Measurements from ENCODE around the gene EPHB2. TPM values are rescaled to one million over a fixed set of nuclear protein-coding genes. Genes with fewer than 3 reads are reported as not detected.

Gene EPHB2
- total RNA-seq, 1 donor from 2014 or later: 40.3 TPM

DNA sequence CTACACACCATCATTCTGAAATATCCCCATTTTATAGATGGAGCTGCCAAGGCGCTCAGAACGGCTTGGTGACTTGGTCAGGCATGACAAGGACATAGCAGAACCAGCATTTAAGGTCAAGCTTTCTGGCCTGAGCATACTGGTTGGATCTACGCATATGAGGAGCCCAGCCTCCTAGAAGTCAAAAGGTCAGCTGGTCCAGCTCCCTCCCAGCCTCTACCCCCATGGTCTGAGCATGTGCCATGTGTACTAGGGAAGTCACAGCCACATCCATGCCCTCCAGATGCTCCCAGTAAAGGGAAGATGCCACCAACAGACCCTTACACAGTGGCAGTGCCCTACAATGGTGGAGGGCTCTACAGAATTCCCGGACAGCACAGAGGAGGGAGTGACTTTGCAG lies 96.7 kb downstream of the EPHB2 start:
- Mint-ChIP-seq H3K9me3 (no peaks in the 10 kb centered on the region), H3K27ac (no peak overlapping the region), H3K4me3 (no peak overlapping the region), H3K27me3 (no peaks in the 10 kb centered on the region), H3K36me3 (no peaks in the 10 kb centered on the region), H3K4me1 (ENCODE audit: unreplicated experiment) (peaks cover 35% of the 10 kb centered on the region)
- no peak for DNase-seq (ENCODE audit: extremely low spot score, unreplicated experiment)
- TF ChIP-seq, protein P1, sequence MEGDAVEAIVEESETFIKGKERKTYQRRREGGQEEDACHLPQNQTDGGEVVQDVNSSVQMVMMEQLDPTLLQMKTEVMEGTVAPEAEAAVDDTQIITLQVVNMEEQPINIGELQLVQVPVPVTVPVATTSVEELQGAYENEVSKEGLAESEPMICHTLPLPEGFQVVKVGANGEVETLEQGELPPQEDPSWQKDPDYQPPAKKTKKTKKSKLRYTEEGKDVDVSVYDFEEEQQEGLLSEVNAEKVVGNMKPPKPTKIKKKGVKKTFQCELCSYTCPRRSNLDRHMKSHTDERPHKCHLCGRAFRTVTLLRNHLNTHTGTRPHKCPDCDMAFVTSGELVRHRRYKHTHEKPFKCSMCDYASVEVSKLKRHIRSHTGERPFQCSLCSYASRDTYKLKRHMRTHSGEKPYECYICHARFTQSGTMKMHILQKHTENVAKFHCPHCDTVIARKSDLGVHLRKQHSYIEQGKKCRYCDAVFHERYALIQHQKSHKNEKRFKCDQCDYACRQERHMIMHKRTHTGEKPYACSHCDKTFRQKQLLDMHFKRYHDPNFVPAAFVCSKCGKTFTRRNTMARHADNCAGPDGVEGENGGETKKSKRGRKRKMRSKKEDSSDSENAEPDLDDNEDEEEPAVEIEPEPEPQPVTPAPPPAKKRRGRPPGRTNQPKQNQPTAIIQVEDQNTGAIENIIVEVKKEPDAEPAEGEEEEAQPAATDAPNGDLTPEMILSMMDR (conservative IDR thresholded peaks at IDR 0.05): no peak

DNA sequence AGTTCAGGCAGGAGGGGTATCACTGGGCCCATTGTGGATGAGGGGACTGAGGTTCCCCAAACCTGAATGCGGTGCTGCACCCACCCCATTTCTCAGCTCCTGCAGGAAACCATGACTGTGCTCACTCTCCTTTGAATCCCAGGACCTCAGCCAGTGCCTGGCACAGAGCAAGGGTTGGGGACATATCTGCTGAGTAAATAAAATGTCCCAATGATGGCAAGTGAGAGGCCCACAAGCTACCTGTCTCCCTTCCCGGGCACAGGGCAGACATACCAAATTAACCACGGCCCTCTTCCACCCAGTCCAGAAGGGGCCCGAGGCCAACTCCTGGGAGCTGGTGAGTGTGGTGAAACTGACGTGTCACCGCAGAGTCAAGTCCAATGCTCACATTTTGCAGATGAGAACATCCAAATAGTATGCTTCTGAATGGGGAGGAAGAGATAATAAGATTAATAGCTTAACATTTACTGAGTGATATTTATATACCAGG lies 97.6 kb downstream of the EPHB2 start:
- peaks cover 35% of the 10 kb centered on the region for H3K4me1 Mint-ChIP-seq (ENCODE audit: unreplicated experiment)
- peak overlapping the region; percentile 64 for H3K27ac Mint-ChIP-seq
- no peak for DNase-seq (ENCODE audit: extremely low spot score, unreplicated experiment)
- TF ChIP-seq, protein P1 (conservative IDR thresholded peaks at IDR 0.05): no peak
- H3K27me3 Mint-ChIP-seq: no peaks in the 10 kb centered on the region
- no peaks in the 10 kb centered on the region for H3K36me3 Mint-ChIP-seq
- H3K9me3 Mint-ChIP-seq: no peaks in the 10 kb centered on the region
- no peak overlapping the region for H3K4me3 Mint-ChIP-seq

DNA sequence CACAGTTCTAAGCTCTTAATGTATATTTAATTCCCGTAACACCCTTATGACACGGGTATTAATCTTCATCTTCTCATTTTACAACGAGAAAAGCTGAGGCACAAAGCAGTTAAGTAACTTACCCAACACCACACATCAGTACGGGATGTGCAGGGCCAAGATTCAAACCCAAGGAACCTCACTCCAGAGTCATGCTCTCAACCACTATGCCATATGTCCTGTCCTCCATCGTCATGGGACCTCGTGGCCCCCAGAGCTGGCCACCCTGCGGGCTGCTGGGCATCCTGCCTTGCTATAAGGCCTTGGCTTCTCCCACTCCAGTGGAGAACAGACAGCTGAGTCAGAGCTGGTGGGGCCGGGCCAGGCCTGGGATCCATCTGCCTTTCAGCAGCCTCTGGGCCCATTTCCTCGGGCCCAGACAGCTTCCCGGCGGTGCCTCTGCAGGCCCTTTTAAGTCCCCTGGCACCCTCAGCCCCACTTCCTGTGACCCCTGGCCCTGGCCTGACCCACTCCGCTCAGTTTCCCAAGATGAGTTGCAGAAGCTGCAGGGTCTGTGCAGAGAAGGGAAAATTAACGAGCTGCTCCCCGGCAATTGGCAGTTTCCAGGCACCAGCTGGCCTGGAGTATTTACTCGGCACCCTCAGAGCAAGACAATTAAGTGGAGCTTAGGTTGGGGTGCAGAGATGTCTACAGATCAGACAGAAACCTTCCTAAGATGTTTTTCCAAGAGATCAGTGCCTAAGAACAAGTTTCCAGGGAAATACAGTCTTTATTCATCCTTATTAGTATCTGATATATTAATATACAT lies 98.2 kb downstream of the EPHB2 start:
- Mint-ChIP-seq H3K4me3 (no peak overlapping the region), H3K36me3 (no peaks in the 10 kb centered on the region), H3K27me3 (no peaks in the 10 kb centered on the region), H3K9me3 (no peaks in the 10 kb centered on the region), H3K4me1 (ENCODE audit: unreplicated experiment) (peaks cover 33% of the 10 kb centered on the region), H3K27ac (peak overlapping the region; percentile 64)
- DNase-seq (ENCODE audit: extremely low spot score, unreplicated experiment): no peak
- TF ChIP-seq, protein P1 (conservative IDR thresholded peaks at IDR 0.05): no peak

DNA sequence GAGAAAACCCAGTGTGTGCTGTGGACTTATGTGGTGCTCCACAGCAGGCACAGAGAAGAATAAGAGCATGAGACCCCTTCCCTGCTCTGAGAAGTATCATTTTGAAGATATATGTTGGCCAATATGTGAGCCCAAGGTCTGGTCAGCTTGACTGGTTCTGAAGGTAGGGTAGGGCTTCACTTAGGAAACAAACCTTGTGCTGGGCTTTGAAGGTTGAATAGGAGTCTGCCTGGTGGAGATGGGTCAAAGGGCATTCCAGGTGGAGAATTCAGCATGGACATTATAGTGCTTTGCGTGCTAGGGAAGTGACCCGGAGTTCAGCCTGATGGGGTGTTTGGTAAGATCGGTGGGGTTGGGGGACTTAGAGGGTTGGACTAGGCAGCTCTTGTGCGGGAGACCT lies 99.1 kb downstream of the EPHB2 start:
- Mint-ChIP-seq H3K36me3 (no peaks in the 10 kb centered on the region), H3K9me3 (no peaks in the 10 kb centered on the region), H3K4me3 (no peak overlapping the region), H3K4me1 (ENCODE audit: unreplicated experiment) (peaks cover 27% of the 10 kb centered on the region), H3K27me3 (no peaks in the 10 kb centered on the region), H3K27ac (no peak overlapping the region)
- DNase-seq (ENCODE audit: extremely low spot score, unreplicated experiment): no peak
- TF ChIP-seq, protein P1 (conservative IDR thresholded peaks at IDR 0.05): no peak

DNA sequence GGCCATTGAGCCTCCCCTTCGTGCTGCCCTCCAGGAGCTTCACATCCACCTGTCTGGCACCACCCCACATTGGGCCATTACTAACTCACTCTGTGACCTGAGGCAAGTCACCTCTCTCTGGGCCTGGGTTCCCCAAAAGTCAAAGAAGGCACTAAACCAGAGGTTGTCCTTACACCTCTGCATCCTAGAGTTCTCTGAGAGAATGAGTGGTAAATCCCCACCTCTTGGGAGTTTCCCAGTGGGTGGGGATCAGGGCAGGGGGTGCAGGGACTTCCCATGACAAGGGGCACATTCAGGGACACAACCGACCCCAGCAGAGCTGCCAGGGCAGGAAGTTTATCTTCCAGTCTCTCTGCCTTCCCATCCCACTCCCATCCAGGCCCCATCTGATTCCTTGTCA lies 99.7 kb downstream of the EPHB2 start:
- Mint-ChIP-seq H3K4me1 (ENCODE audit: unreplicated experiment) (peaks cover 23% of the 10 kb centered on the region), H3K27ac (no peak overlapping the region)

More for the DNA sequence above, 99.7 kb downstream of the EPHB2 start:
- H3K27me3 Mint-ChIP-seq: no peaks in the 10 kb centered on the region
- H3K4me3 Mint-ChIP-seq: no peak overlapping the region
- no peaks in the 10 kb centered on the region for H3K36me3 Mint-ChIP-seq
- DNase-seq (ENCODE audit: extremely low spot score, unreplicated experiment): no peak
- TF ChIP-seq, protein P1 (conservative IDR thresholded peaks at IDR 0.05): no peak
- no peaks in the 10 kb centered on the region for H3K9me3 Mint-ChIP-seq

All from type B pancreatic cell (in vitro differentiated cells).